ENCODE results near the gene EEF1AKMT4. TPM values are rescaled to one million over a fixed set of nuclear protein-coding genes. Genes with fewer than 3 reads are reported as not detected.

The EEF1AKMT4 gene
- total RNA-seq (4.3 and 12.8 TPM in 2 replicates), polyA plus RNA-seq (5.1 and 10.6 TPM in 2 replicates)

DNA sequence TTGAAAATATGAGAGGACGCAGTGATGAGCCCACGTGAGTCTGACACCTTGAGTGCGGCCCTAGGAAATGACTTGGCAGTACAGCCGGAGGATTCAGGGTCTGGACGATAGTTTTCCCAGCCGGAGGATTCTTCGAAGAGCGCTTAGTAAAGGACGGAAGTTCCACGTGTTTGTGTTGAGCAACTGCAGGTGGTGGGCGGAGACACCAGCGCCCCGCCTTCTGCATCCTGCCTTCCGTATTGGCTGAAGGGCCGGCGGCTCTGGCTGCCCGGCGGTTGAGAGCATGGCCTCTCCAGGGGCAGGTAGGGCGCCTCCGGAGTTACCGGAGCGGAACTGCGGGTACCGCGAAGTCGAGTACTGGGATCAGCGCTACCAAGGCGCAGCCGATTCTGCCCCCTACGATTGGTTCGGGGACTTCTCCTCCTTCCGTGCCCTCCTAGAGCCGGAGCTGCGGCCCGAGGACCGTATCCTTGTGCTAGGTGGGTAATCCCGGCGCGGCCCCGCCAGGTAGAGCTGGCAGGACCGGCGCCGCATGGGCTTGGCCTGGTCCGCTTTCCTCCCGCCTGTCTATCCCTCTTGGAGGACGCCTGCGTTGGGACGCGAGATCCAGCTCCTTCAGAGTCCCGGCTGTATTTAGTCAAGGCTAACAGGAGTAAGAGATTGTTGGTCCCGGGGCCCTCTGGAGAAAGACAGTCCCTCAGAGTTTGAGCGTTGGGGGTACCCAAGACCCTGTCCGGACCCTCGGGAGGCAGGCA is at the start of gene EEF1AKMT4:
TSS of gene EEF1AKMT4 (plus strand) at position 261 of the 755 bp plus-strand sequence. CDS start at position 284, 23 bp downstream.
- Histone ChIP-seq H3K9me3 (ENCODE audit: low read depth) (no peaks in the 10 kb centered on the region), H3K4me1 (ENCODE audit: low read depth) (no peaks in the 10 kb centered on the region), H3K27me3 (no peaks in the 10 kb centered on the region), H3K36me3 (peaks cover 6% of the 10 kb centered on the region), H3K27ac (peak within 1 kb of the TSS; percentile 88), H3K4me3 (peak within 1 kb of the TSS; percentile 92)
- DNase-seq (ENCODE audit: low read depth in 1 of 2, low spot score in 1 of 2) = peak; percentile 98 to 99
- TF ChIP-seq, protein P1, sequence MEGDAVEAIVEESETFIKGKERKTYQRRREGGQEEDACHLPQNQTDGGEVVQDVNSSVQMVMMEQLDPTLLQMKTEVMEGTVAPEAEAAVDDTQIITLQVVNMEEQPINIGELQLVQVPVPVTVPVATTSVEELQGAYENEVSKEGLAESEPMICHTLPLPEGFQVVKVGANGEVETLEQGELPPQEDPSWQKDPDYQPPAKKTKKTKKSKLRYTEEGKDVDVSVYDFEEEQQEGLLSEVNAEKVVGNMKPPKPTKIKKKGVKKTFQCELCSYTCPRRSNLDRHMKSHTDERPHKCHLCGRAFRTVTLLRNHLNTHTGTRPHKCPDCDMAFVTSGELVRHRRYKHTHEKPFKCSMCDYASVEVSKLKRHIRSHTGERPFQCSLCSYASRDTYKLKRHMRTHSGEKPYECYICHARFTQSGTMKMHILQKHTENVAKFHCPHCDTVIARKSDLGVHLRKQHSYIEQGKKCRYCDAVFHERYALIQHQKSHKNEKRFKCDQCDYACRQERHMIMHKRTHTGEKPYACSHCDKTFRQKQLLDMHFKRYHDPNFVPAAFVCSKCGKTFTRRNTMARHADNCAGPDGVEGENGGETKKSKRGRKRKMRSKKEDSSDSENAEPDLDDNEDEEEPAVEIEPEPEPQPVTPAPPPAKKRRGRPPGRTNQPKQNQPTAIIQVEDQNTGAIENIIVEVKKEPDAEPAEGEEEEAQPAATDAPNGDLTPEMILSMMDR (IDR thresholded peaks at IDR 0.05; ENCODE audit: low read depth, low read length) = peak; percentile 46

DNA sequence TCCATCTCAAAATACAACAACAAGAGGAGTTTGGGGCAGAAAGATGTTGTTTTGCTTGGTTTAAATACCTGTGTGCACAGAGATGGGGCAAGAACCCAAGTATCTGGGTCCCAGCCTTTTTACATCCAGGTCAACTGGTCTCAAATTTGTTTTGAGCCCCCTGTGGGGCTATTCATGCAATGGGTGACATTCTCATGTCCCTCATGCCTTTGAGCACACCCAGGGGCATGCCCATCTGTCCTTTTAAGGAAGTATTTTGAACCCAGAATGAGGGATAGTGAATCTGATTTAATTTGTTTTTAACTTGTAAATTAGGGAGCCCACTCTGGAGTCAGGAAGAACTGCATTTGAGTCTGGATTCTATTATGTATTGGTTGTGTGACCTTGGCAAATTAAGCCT is 48.6 kb upstream of the EEF1AKMT4 start:
- TF ChIP-seq, protein P1 (IDR thresholded peaks at IDR 0.05; ENCODE audit: low read depth, low read length) = no peak

DNA sequence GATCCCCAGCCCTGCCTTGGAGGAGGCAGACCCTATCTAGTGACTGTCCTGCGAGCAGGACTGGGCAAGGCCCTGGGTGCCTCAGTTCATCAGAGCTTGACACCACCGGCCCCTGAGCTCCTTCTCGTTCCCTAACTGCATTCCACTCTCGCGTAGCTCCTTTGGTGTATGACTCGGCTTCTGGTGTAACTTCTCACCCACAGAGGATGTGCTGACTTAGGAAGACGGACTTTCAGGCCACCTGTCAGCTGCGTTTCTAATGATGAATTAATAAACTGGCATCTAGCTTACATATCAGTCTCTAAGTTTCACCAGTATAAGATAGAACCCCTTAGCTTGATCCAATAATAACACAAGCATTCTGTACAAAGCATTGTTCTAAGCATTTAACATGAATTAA is 45.9 kb upstream of the EEF1AKMT4 start:
- TF ChIP-seq, protein P1 (IDR thresholded peaks at IDR 0.05; ENCODE audit: low read depth, low read length) = no peak
- no peaks in the 10 kb centered on the region for H3K36me3 ChIP-seq
- no peak for DNase-seq (ENCODE audit: low read depth in 1 of 2, low spot score in 1 of 2)
- H3K9me3 ChIP-seq (ENCODE audit: low read depth) = no peaks in the 10 kb centered on the region
- no peak overlapping the region for H3K27ac ChIP-seq
- H3K4me1 ChIP-seq (ENCODE audit: low read depth) = no peaks in the 10 kb centered on the region
- peaks cover 13% of the 10 kb centered on the region for H3K27me3 ChIP-seq
- no peak overlapping the region for H3K4me3 ChIP-seq

More for the DNA sequence above, 48.6 kb upstream of the EEF1AKMT4 start:
- Histone ChIP-seq H3K9me3 (ENCODE audit: low read depth) (no peaks in the 10 kb centered on the region), H3K4me1 (ENCODE audit: low read depth) (no peaks in the 10 kb centered on the region), H3K27ac (no peak overlapping the region), H3K36me3 (no peaks in the 10 kb centered on the region), H3K27me3 (no peaks in the 10 kb centered on the region), H3K4me3 (no peak overlapping the region)
- no peak for DNase-seq (ENCODE audit: low read depth in 1 of 2, low spot score in 1 of 2)

DNA sequence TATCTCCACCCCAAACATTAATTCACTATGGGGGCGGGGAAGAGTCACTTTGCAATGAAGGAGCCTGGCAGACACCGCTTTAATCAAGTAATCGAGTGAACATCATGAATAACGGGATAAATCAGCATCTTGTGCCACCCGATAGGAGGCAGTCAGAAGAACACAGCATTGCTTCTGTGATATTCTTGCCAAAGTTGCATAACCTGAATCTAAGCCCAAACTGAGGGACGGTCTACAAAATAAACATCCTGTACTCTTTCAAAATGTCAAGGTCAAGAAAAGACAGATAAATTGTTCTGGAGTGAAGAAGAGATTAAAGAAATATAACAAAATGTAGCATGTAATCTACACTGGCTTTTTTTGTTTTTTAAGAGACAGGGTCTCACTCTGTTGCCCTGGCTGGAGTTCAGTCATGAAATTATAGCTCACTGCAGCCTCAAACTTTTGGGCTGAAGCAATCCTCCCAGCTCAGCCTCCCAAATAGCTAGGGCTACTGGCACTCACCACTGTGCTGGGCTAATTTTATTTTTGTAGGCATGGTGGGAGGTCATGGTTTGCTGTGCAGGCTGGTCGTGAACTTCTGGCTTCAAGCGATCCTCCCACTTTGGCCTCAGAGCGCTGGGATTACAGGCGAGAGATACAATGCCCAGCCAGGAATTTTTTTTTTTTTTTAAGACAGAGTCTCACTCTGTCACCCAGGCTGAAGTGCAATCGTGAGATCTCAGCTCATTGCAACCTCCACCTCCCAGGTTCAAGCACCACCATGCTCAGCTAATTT is 40.1 kb upstream of the EEF1AKMT4 start:
- no peaks in the 10 kb centered on the region for H3K9me3 ChIP-seq (ENCODE audit: low read depth)
- no peaks in the 10 kb centered on the region for H3K36me3 ChIP-seq
- H3K4me3 ChIP-seq = no peak overlapping the region
- peaks cover 17% of the 10 kb centered on the region for H3K27me3 ChIP-seq
- TF ChIP-seq, protein P1 (IDR thresholded peaks at IDR 0.05; ENCODE audit: low read depth, low read length) = no peak
- DNase-seq (ENCODE audit: low read depth in 1 of 2, low spot score in 1 of 2) = peak in 1 of 2 donors; percentile 34
- no peaks in the 10 kb centered on the region for H3K4me1 ChIP-seq (ENCODE audit: low read depth)
- no peak overlapping the region for H3K27ac ChIP-seq

DNA sequence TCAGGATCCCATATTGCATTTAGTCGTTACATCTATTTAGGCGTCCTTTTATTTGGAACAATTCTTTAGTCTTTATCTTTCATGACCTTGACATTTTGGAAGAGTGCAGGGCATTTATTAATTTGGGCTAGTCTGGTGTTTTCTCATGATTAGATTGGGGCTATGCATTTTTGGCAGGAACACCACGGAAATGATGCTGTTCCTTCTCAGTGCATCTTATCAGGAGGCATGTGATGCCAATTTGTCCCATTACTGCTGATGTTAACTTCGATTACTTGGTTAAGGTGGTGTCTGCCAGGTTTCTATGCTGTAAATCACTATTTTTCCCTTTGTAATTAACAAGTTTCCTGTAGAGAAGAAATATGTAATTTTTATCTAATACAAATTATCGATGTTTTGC is 38.2 kb upstream of the EEF1AKMT4 start:
- Histone ChIP-seq H3K9me3 (ENCODE audit: low read depth) (no peaks in the 10 kb centered on the region), H3K27ac (no peak overlapping the region), H3K4me3 (no peak overlapping the region), H3K4me1 (ENCODE audit: low read depth) (no peaks in the 10 kb centered on the region), H3K27me3 (peaks cover 17% of the 10 kb centered on the region), H3K36me3 (no peaks in the 10 kb centered on the region)
- TF ChIP-seq, protein P1 (IDR thresholded peaks at IDR 0.05; ENCODE audit: low read depth, low read length) = no peak
- no peak for DNase-seq (ENCODE audit: low read depth in 1 of 2, low spot score in 1 of 2)

Data from cardiac muscle cell (in vitro differentiated cells and primary cell).